Karpas-422 (cell line): ENCODE results near the gene PAK3. TPM values are rescaled to one million over a fixed set of nuclear protein-coding genes. Genes with fewer than 3 reads are reported as not detected.

Experiments
- DNase-seq: peaks from one replicate; pipeline ENCODE4 v3.0.0-alpha.2; 2015
- H2AFZ ChIP-seq: fragments of 200-600 bp; sonication (generic); 2 replicates; pipeline ENCODE4 v1.6.1; 2014; ENCODE audit warnings: antibody characterized with exemption, low read length, mixed read lengths
- H3K27ac ChIP-seq: fragments of 200-600 bp; sonication (generic); 2 replicates; pipeline ENCODE4 v1.5.1; 2014; ENCODE audit warnings: mild to moderate bottlenecking, low read length, moderate library complexity
- H3K27me3 ChIP-seq: fragments of 200-600 bp; sonication (generic); 2 replicates; pipeline ENCODE4 v1.6.1; 2014; ENCODE audit warnings: low read length, mixed read lengths
- H3K36me3 ChIP-seq: fragments of 200-600 bp; sonication (generic); 2 replicates; pipeline ENCODE4 v1.6.1; 2014; ENCODE audit warnings: low read length, mixed read lengths; ENCODE audit not compliant: insufficient read depth
- H3K4me1 ChIP-seq: fragments of 200-600 bp; sonication (generic); 2 replicates; pipeline ENCODE4 v1.6.1; 2014; ENCODE audit warnings: mild to moderate bottlenecking, low read length, mixed read lengths
- H3K4me2 ChIP-seq: fragments of 200-600 bp; sonication (generic); 2 replicates; pipeline ENCODE4 v1.6.1; 2014; ENCODE audit warnings: low read length, low read depth, mild to moderate bottlenecking; ENCODE audit not compliant: poor library complexity, severe bottlenecking
- H3K4me3 ChIP-seq: fragments of 200-600 bp; sonication (generic); 2 replicates; pipeline ENCODE4 v1.5.1; 2014; ENCODE audit warnings: mild to moderate bottlenecking, antibody characterized with exemption, low read length, mixed read lengths
- H3K79me2 ChIP-seq: fragments of 200-600 bp; sonication (generic); 2 replicates; pipeline ENCODE4 v1.6.1; 2014; ENCODE audit warnings: mild to moderate bottlenecking, low read length, mixed read lengths
- H3K9ac ChIP-seq: fragments of 200-600 bp; sonication (generic); 2 replicates; pipeline ENCODE4 v1.6.0; 2014; ENCODE audit warnings: low read length
- H3K9me2 ChIP-seq: fragments of 200-600 bp; sonication (generic), shearing (Covaris generic); replicated peaks from 2 replicates; pipeline ENCODE4 v1.6.0; 2014; ENCODE audit warnings: mild to moderate bottlenecking, low read length, moderate library complexity; ENCODE audit not compliant: insufficient read depth
- H3K9me3 ChIP-seq: fragments of 300-700, 200-600 bp; sonication (generic); 2 replicates; pipeline ENCODE4 v1.6.1; 2014; ENCODE audit warnings: low read length, mixed read lengths
- H4K20me1 ChIP-seq: fragments of 200-600 bp; sonication (generic); 2 replicates; pipeline ENCODE4 v1.6.1; 2014; ENCODE audit warnings: mild to moderate bottlenecking, antibody characterized with exemption, low read length, low read depth; ENCODE audit not compliant: insufficient read depth
- total RNA-seq: library from RNA; depleted of rRNA; stranded (reverse); fragments of >200 nt; shearing (Covaris generic); gene quantifications from 2 replicates; pipeline ENCODE4 v1.2.3, GENCODE V29; 2014; ENCODE audit warnings: low replicate concordance

Gene PAK3
- total RNA-seq, 1 experiment from 2014 or later, result not detected

DNA sequence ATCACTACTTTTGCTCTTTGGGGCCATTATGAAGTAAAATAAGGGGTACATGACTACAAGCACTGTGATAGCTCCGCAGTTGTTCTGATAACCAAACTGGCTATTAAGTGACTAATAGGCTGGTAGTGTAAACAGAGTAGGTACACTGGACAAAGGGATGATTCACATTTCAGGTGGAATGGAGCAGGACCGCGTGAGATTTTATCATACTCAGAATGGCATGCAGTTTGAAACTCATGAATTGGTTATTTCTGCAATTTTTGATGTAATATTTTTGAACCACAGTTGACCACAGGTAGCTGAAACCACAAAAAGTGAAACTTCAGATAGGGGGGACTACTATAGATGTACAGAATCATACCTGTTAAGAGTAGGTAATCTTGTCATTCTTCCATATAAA, 55.8 kb downstream of the PAK3 start:
- Histone ChIP-seq H4K20me1 (no peaks in the 10 kb centered on the region), H3K27me3 (no peaks in the 10 kb centered on the region), H3K79me2 (no peaks in the 10 kb centered on the region), H3K27ac (no peak overlapping the region), H3K4me2 (no peak overlapping the region), H3K4me3 (no peak overlapping the region), H3K9ac (no peak overlapping the region), H3K9me3 (no peaks in the 10 kb centered on the region), H3K4me1 (peaks cover 6% of the 10 kb centered on the region; the same call in 1 of the 2 replicates), H2AFZ (no peak overlapping the region), H3K9me2 (no peaks in the 10 kb centered on the region), H3K36me3 (no peaks in the 10 kb centered on the region)
- DNase-seq, result no peak

DNA sequence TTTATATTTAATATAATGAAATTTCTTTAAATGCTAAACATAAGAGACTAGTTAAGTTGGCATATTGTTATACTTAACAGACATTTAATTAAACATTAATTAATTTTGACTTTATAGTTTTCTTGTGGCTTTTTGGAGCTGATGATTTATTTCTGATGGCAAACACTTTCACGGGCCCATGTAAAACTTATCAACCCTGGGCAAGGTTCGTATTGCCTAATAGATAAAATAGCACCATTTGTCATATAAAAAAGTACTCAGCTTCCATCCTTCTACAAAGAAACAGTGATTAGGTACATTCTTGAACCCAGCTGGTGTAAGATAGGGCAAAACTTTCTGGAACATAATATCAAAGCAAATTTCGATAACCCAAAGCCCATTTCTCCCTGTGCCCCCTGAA, 63.2 kb downstream of the PAK3 start:
- Histone ChIP-seq H3K9me2 (no peaks in the 10 kb centered on the region), H3K9ac (no peak overlapping the region), H3K4me2 (no peak overlapping the region), H3K4me1 (no peaks in the 10 kb centered on the region), H3K4me3 (no peak overlapping the region), H3K27me3 (no peaks in the 10 kb centered on the region), H3K79me2 (no peaks in the 10 kb centered on the region), H3K9me3 (no peaks in the 10 kb centered on the region), H2AFZ (no peak overlapping the region), H3K27ac (no peak overlapping the region), H4K20me1 (no peaks in the 10 kb centered on the region), H3K36me3 (no peaks in the 10 kb centered on the region)
- no peak for DNase-seq

DNA sequence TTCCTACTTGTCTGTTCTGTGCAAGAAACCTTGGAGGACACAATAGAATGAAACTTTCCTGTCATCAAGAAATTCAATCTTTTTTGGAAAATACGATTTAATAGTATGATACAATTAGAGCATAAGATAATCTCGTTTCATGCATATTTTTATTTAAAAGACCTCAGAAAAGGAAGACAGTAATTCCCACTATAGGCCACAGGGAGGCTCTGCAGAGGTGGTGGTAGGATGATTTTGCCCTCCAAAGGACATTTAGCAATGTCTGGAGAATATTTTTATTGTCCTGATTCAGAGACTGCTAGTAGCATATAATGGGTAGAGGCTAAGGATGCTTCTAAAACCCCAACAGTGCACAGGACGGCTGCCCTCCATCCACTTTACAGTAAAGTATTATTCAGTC, 68.7 kb downstream of the PAK3 start:
- no peaks in the 10 kb centered on the region for H3K9me3 ChIP-seq
- H3K27me3 ChIP-seq, result no peaks in the 10 kb centered on the region
- H3K4me1 ChIP-seq, result no peaks in the 10 kb centered on the region
- no peak overlapping the region for H2AFZ ChIP-seq
- H3K4me3 ChIP-seq, result no peak overlapping the region
- H3K27ac ChIP-seq, result no peak overlapping the region
- H3K4me2 ChIP-seq, result no peak overlapping the region
- no peaks in the 10 kb centered on the region for H4K20me1 ChIP-seq
- peak; percentile 51 for DNase-seq
- no peaks in the 10 kb centered on the region for H3K79me2 ChIP-seq
- H3K9me2 ChIP-seq, result no peaks in the 10 kb centered on the region
- no peak overlapping the region for H3K9ac ChIP-seq
- H3K36me3 ChIP-seq, result no peaks in the 10 kb centered on the region

DNA sequence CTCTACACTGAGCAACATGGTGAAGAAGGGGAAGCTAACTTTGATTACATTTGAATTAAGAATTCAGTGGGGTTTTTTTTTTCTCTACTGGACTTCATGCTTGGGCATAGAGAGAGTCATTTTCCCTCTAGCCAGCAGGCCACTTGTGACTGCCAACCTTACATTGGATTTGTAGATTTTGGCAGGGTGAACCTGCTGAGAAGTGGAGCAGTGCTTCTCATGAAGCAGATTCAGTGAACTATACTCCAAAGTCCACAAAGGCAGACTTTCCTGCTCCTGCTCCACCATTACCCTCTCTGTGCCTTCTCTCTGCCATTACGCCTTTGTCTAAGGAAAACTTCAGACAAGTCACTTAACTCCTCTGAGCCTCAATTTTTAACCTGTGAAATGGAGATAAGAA, 69.9 kb downstream of the PAK3 start:
- H3K27me3 ChIP-seq, result no peaks in the 10 kb centered on the region
- H3K4me2 ChIP-seq, result no peak overlapping the region
- DNase-seq, result no peak
- no peaks in the 10 kb centered on the region for H3K79me2 ChIP-seq
- H3K9me2 ChIP-seq, result no peaks in the 10 kb centered on the region
- no peak overlapping the region for H3K9ac ChIP-seq
- H3K9me3 ChIP-seq, result no peaks in the 10 kb centered on the region
- H3K4me1 ChIP-seq, result no peaks in the 10 kb centered on the region
- H2AFZ ChIP-seq, result no peak overlapping the region
- H3K36me3 ChIP-seq, result no peaks in the 10 kb centered on the region
- no peak overlapping the region for H3K27ac ChIP-seq
- no peaks in the 10 kb centered on the region for H4K20me1 ChIP-seq
- H3K4me3 ChIP-seq, result no peak overlapping the region

DNA sequence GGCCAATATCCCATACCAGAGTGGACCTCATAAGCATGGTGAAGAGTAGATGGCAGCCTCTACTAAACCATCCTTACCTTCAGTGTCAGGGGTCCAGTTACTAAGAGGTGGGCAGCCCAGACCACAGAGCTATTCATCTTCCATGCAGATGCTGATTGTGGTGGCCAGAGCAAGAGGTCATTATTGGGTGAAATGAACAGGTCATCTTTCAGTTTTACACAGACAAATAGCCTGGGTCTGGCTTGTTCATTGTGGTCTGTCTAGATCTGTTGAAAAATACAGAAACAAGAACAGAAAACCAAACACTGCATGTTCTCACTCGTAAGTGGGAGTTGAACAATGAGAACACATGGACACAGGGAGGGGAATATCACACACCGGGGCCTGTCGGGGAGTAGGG, 71.3 kb downstream of the PAK3 start:
- Histone ChIP-seq H3K27ac (no peak overlapping the region), H3K9me3 (no peaks in the 10 kb centered on the region), H2AFZ (no peak overlapping the region), H3K4me2 (no peak overlapping the region), H3K9me2 (no peaks in the 10 kb centered on the region), H3K79me2 (no peaks in the 10 kb centered on the region), H3K36me3 (no peaks in the 10 kb centered on the region), H3K4me1 (no peaks in the 10 kb centered on the region), H3K9ac (no peak overlapping the region), H4K20me1 (no peaks in the 10 kb centered on the region), H3K4me3 (no peak overlapping the region), H3K27me3 (no peaks in the 10 kb centered on the region)
- DNase-seq, result no peak

DNA sequence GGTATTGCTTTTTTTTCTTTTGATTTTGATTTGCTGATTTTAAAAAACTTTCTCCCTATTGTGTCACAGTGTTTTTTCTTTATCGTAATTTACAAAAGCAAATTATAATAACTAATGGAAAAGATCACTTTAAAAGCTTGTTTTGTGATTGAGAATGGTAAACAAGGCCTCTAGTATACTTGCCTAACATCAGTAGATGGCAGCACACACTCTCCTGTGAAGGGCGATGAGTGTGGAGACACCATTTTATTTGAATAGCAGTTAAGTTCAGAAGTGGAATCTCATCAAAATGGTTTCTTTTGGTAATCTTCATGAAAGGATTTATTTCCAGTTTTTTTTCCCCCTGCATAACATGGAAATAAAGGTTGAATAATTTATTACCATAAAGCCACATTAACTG, 72.3 kb downstream of the PAK3 start:
- H3K79me2 ChIP-seq, result no peaks in the 10 kb centered on the region
- no peaks in the 10 kb centered on the region for H4K20me1 ChIP-seq
- H3K4me2 ChIP-seq, result no peak overlapping the region
- H3K27me3 ChIP-seq, result no peaks in the 10 kb centered on the region
- H3K36me3 ChIP-seq, result no peaks in the 10 kb centered on the region
- H3K27ac ChIP-seq, result no peak overlapping the region
- peak; percentile 52 for DNase-seq
- no peaks in the 10 kb centered on the region for H3K4me1 ChIP-seq
- no peak overlapping the region for H2AFZ ChIP-seq
- no peak overlapping the region for H3K4me3 ChIP-seq
- H3K9me3 ChIP-seq, result no peaks in the 10 kb centered on the region
- no peak overlapping the region for H3K9ac ChIP-seq
- H3K9me2 ChIP-seq, result no peaks in the 10 kb centered on the region

DNA sequence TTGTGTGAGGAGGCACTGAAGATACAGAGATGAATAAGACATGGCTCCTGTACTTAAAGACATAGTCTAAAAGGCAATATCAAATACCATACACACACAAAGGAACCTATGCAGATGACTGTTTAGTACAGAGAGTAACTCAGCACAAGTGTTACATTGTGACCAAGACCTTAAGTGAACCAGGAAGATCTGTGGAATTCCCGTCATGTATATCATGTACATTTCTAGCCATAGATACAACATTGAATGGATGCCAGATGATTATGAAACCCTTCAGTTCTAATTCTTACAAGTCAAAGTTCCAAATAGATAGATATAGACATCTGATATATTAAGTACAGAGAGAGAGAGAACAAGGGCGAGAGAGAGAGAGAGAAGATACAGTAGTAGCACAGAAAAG, 73.2 kb downstream of the PAK3 start:
- H3K9me2 ChIP-seq, result no peaks in the 10 kb centered on the region
- H3K27me3 ChIP-seq, result no peaks in the 10 kb centered on the region
- no peak overlapping the region for H3K4me2 ChIP-seq
- no peaks in the 10 kb centered on the region for H3K9me3 ChIP-seq
- H3K27ac ChIP-seq, result no peak overlapping the region
- no peak overlapping the region for H3K9ac ChIP-seq
- no peak overlapping the region for H3K4me3 ChIP-seq
- H3K79me2 ChIP-seq, result no peaks in the 10 kb centered on the region
- no peaks in the 10 kb centered on the region for H3K36me3 ChIP-seq
- DNase-seq, result no peak
- H3K4me1 ChIP-seq, result no peaks in the 10 kb centered on the region
- H2AFZ ChIP-seq, result no peak overlapping the region
- no peaks in the 10 kb centered on the region for H4K20me1 ChIP-seq

GRCh38 chrX:111170017-111170416, 74.0 kb downstream of the PAK3 start:
- Histone ChIP-seq H3K79me2 (no peaks in the 10 kb centered on the region), H3K9me3 (no peaks in the 10 kb centered on the region), H3K9me2 (no peaks in the 10 kb centered on the region), H4K20me1 (no peaks in the 10 kb centered on the region), H3K27me3 (no peaks in the 10 kb centered on the region), H3K4me3 (no peak overlapping the region), H3K4me2 (no peak overlapping the region), H3K36me3 (no peaks in the 10 kb centered on the region), H2AFZ (no peak overlapping the region), H3K9ac (no peak overlapping the region), H3K27ac (no peak overlapping the region), H3K4me1 (no peaks in the 10 kb centered on the region)
- no peak for DNase-seq

DNA sequence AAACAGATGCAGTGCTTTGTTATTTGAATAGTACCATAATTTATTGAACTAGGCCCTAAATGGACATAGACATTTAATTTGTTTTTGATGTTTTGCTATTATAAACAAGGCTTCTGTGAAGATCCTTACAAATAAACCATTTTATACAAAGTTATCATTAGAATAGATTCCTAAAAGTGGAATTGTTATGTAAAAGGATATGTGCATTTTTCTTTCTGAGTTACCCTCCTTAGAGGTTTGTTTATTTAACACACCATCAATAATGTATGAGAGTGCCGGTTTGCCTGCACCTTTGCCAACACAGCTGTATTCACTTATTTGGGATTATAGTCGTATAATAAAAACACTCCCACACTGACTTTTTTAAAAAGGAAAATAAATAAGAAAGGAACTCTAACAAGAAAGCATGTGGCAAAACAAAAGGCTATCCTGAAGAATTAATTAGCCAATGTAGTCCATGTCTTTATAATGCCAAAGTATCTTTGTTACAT, 84.8 kb downstream of the PAK3 start:
- no peak overlapping the region for H3K4me2 ChIP-seq
- no peaks in the 10 kb centered on the region for H3K79me2 ChIP-seq
- H3K36me3 ChIP-seq, result no peaks in the 10 kb centered on the region
- H3K27me3 ChIP-seq, result no peaks in the 10 kb centered on the region
- H4K20me1 ChIP-seq, result no peaks in the 10 kb centered on the region
- no peak overlapping the region for H3K4me3 ChIP-seq
- H2AFZ ChIP-seq, result no peak overlapping the region
- no peak overlapping the region for H3K27ac ChIP-seq
- no peak overlapping the region for H3K9ac ChIP-seq
- no peaks in the 10 kb centered on the region for H3K4me1 ChIP-seq
- H3K9me3 ChIP-seq, result no peaks in the 10 kb centered on the region
- no peak for DNase-seq
- no peaks in the 10 kb centered on the region for H3K9me2 ChIP-seq
